GM21717 (cell line): ENCODE measurements around the gene TSPAN14.

Experiments used
- ATAC-seq: cut with Tn5 transposase; IDR thresholded peaks from one replicate; pipeline ENCODE4 v1.9.1; 2021; ENCODE audit warnings: mild to moderate bottlenecking, moderate library complexity; ENCODE audit not compliant: unreplicated experiment

TSPAN14 gene

GRCh38 chr10:80486785-80487420 lies 32.8 kb downstream of the TSPAN14 start:
- ATAC-seq = no peak

GRCh38 chr10:80487421-80487785 lies 33.3 kb downstream of the TSPAN14 start:
- no peak for ATAC-seq

- ATAC-seq = no peak
These were observed 33.9 kb downstream of the TSPAN14 start for GRCh38 chr10:80487791-80488538.

GRCh38 chr10:80488539-80489066 lies 34.5 kb downstream of the TSPAN14 start:
- no peak for ATAC-seq

- no peak for ATAC-seq
These were observed 35.4 kb downstream of the TSPAN14 start for GRCh38 chr10:80489371-80490112.

GRCh38 chr10:80491251-80492102 lies 37.4 kb downstream of the TSPAN14 start:
- ATAC-seq = no peak

- ATAC-seq = peak; percentile 42
These were observed 38.9 kb downstream of the TSPAN14 start for GRCh38 chr10:80492848-80493521.

- ATAC-seq = peak; percentile 66
These were observed 39.5 kb downstream of the TSPAN14 start for GRCh38 chr10:80493522-80494051.

- no peak for ATAC-seq
These were observed 42.6 kb downstream of the TSPAN14 start for GRCh38 chr10:80496555-80497172.

GRCh38 chr10:80497187-80498077 lies 43.3 kb downstream of the TSPAN14 start:
- no peak for ATAC-seq

GRCh38 chr10:80498078-80498832 lies 44.1 kb downstream of the TSPAN14 start:
- no peak for ATAC-seq

- ATAC-seq = no peak
These were observed 45.0 kb downstream of the TSPAN14 start for GRCh38 chr10:80498833-80499741.

GRCh38 chr10:80500572-80501380 lies 46.7 kb downstream of the TSPAN14 start:
- peak; percentile 69 for ATAC-seq

- ATAC-seq = no peak
These were observed 47.3 kb downstream of the TSPAN14 start for GRCh38 chr10:80501381-80501912.

GRCh38 chr10:80501913-80502521 lies 47.9 kb downstream of the TSPAN14 start:
- no peak for ATAC-seq
